Measurements from ENCODE around the gene LHFPL2. TPM values are rescaled to one million over a fixed set of nuclear protein-coding genes. Genes with fewer than 3 reads are reported as not detected.

Gene LHFPL2
- polyA plus RNA-seq, 1 donor from 2014 or later, result 9.1 TPM

DNA sequence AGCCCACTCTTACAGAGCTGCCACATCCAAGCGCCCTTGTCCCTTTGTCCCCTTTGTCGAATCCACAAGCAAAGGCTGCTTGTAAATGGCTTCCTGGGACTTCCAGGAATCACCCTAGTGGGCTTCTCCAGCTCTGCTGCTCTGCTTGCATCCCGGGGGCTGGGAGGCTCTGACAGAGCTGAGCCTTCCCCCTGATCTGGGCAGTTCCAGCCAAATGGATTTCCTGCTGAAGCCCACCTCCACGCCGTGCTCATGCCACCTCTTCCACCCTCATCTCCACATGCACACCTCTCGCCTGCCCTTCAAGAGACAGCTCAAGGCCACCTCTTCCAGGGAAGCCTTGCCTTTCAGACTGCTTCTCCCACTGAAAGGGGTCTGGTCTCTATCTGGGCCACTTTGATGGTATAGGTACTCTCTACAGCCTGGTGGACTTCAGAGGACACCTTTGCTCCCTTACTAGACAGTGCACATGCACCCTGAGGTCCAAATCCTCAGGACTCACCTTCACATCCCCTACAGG lies 106.2 kb downstream of the LHFPL2 start:
- Mint-ChIP-seq H3K4me1 (peaks cover 8 to 21% (median 20%) of the 10 kb centered on the region in 3 donors), H3K27me3 (peaks cover 2% of the 10 kb centered on the region), H3K4me3 (no peak overlapping the region), H3K36me3 (peaks cover 2% of the 10 kb centered on the region), H3K27ac (peak overlapping the region in 1 of 3 donors; percentile 74), H3K9me3 (no peaks in the 10 kb centered on the region)

DNA sequence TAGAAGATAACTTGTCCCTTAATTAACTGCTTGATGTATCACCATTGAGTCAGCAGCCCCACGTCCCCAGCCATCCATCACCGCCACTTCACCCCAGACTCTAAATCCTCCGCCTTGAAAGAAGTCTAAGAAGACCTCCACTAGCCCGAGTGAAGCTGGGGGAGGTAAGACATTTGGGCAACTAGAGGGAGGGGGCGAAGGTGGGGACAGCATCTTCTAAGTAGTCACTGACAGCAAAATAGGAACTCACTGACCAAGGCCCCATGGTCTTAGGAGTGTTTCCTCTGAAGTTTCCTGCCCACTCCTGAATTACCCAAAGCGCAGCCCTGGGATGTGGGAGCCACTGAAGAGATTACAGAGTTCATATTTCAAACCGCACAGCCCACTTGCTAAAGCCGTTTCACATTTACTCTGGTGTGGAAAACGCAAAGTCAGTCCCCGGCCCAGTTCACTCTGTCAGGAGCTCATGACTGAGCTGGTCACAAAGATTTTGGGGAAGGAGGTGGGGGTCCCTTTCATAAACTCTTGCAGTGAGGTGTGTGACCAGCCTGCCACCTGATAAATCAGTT lies 107.4 kb downstream of the LHFPL2 start:
- H3K36me3 Mint-ChIP-seq, result no peaks in the 10 kb centered on the region
- H3K27ac Mint-ChIP-seq, result peak overlapping the region in 1 of 3 donors; percentile 47
- H3K4me1 Mint-ChIP-seq, result peaks cover 8 to 19% (median 18%) of the 10 kb centered on the region in 3 donors

DNA sequence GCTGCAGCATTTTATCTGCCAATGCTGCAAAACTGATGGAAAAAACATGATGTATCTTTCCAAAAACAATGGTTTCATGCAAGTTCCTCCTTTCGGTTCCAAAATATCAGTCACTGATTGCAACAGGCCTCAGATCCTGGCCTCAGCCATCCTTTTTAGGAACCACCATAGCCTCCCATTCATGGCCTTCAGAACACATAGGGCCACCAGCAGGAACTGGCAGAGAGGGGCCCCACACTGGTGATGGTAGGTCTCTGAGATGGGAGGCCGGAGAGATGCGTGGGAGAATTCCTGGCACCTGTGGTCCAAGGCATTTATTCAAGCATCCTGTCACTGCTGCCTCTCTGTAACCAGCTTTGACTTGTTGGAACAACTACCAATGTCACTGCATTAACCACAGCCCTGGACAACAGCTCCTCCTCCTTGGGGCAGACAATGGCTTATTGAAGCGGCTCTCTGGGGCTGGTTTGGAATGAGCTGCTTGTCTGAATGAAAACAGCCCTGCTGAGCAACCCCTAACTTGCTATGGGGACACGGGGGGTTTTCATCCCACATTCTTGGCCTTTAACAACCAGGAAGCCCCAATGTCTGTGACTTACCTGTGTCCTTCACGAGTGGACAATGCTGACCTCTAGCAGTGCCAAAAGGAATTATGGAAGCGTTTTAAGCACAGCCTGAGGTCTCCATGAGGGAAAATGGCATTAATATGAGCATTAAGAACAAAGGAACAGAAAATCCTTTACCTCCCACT lies 108.1 kb downstream of the LHFPL2 start:
- H3K4me1 Mint-ChIP-seq, result peaks cover 8 to 19% (median 18%) of the 10 kb centered on the region in 3 donors
- H3K27ac Mint-ChIP-seq, result peak overlapping the region in 1 of 3 donors; percentile 43
- H3K4me3 Mint-ChIP-seq, result no peak overlapping the region
- H3K36me3 Mint-ChIP-seq, result no peaks in the 10 kb centered on the region
- no peaks in the 10 kb centered on the region for H3K9me3 Mint-ChIP-seq
- peaks cover 2% of the 10 kb centered on the region for H3K27me3 Mint-ChIP-seq

More for the DNA sequence above, 107.4 kb downstream of the LHFPL2 start:
- Mint-ChIP-seq H3K4me3 (no peak overlapping the region), H3K27me3 (peaks cover 2% of the 10 kb centered on the region), H3K9me3 (no peaks in the 10 kb centered on the region)

DNA sequence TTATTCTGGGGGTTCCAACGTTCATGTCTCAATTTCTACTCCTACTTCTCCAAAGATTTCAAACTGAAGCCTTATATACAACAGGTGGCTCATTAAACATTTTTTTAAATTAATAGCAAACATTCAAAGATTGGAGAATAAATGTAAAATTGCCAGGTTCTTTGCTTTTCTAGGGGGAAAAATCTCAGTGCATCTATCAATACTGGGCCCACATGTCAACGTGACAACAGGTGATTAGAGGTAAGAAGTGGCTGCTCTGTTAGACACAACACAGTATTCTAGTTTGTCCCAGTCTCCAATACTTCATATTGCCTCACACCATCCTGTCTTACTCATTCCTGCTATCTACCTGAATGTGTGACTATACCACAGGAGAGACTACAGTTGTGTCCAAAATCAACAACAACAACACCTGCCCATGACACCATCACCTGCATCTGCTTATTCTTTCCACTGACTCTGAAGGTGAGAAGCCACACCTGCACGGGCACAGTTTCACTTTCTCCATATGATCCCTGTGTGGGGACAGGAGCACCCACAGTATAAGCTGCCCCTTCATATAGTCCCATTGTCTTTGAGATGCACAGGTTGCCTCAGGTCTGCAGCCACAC lies 110.2 kb downstream of the LHFPL2 start:
- Mint-ChIP-seq H3K4me1 (peaks cover 7 to 15% (median 8%) of the 10 kb centered on the region in 3 donors), H3K27me3 (peaks cover 2% of the 10 kb centered on the region), H3K27ac (no peak overlapping the region), H3K36me3 (no peaks in the 10 kb centered on the region), H3K9me3 (no peaks in the 10 kb centered on the region), H3K4me3 (no peak overlapping the region)

DNA sequence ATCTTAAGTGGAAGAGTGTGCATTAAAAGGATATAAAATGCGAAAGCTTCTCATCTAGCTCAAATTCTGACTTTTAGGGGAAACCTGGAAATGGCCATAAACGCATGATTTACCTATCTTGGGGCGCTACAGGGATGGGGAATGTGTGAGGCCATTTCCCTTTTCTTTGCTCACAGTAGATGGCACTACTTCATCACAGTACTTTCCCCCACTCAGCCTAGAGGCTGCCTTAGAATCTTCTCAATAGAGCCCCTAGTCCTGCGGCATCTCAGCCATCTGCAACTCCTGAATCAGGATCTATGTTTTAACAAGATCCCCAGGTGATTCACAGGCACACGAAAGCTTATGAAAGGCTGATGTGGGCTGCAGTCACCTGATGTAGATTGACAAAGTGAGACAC lies 110.8 kb downstream of the LHFPL2 start:
- H3K9me3 Mint-ChIP-seq, result no peaks in the 10 kb centered on the region
- peaks cover 7 to 15% (median 8%) of the 10 kb centered on the region in 3 donors for H3K4me1 Mint-ChIP-seq
- no peaks in the 10 kb centered on the region for H3K36me3 Mint-ChIP-seq
- no peak overlapping the region for H3K4me3 Mint-ChIP-seq
- no peak overlapping the region for H3K27ac Mint-ChIP-seq
- H3K27me3 Mint-ChIP-seq, result peaks cover 2% of the 10 kb centered on the region

DNA sequence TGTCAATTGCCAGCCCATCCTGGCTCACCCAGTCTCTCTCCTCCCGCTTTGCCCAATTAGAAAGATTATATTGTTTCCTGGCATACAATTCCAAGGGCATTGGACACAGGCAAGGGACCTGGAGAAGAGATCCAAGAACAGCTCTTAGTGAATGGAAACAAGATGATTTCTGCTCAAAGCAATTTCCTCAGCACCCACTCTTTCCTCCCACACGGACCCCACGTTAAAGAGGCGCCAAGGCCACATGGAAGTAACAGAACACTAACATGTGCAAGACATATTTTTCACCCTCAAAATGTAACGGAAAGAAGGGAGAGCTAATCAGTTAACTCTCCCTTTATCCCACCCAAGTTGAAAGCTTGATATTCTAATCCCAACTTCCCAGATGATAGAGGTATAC lies 111.2 kb downstream of the LHFPL2 start:
- H3K27ac Mint-ChIP-seq, result peak overlapping the region in 1 of 3 donors; percentile 2
- no peaks in the 10 kb centered on the region for H3K9me3 Mint-ChIP-seq
- H3K36me3 Mint-ChIP-seq, result no peaks in the 10 kb centered on the region
- H3K4me3 Mint-ChIP-seq, result no peak overlapping the region
- H3K27me3 Mint-ChIP-seq, result peaks cover 2% of the 10 kb centered on the region
- H3K4me1 Mint-ChIP-seq, result peaks cover 7 to 15% (median 8%) of the 10 kb centered on the region in 3 donors

DNA sequence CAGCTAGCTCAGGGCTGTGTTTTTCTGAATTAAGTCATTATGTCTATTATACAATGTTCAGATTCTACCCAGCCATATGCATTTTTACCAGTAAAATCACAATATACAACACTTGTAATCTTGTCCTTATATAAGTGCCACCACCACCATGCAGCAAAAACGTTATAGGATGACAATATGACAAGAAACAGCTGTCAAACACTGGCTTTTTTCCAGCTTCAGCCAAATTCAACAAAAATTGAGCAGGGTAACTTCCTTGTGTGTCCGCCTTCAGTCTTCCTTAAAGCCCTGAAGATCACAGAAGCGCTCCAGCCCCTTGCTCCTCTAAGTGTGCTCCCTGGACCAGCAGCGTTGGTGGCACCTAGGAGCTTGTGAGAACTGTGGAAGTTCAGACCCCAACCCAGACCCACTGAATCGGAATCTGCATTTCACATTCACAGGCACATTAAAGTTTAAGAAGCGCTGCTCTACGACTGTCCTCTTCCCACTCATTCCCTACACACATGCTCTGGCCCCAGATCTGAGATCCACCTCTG lies 111.8 kb downstream of the LHFPL2 start:
- Mint-ChIP-seq H3K9me3 (no peaks in the 10 kb centered on the region), H3K4me1 (peaks cover 7 to 15% (median 8%) of the 10 kb centered on the region in 3 donors), H3K27ac (peak overlapping the region in 1 of 3 donors; percentile 46), H3K4me3 (no peak overlapping the region), H3K27me3 (peaks cover 2% of the 10 kb centered on the region), H3K36me3 (no peaks in the 10 kb centered on the region)

DNA sequence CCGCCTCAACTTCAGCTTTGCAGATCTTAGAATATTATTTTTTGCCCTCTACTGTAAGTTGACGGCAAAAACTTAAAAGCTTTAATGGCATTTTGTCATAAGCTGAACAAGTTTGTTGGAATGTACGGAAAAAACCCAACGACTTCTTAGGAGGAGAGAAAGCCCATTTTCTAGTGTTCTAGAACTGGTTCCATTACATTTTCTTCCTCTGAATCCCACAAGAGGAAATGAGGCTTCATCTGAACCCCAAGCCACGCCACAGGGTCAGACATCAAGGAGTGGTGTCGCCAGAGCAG lies 113.7 kb downstream of the LHFPL2 start:
- peaks cover 5 to 12% (median 7%) of the 10 kb centered on the region in 3 donors for H3K4me1 Mint-ChIP-seq
- no peak overlapping the region for H3K4me3 Mint-ChIP-seq
- no peak overlapping the region for H3K27ac Mint-ChIP-seq
- no peaks in the 10 kb centered on the region for H3K9me3 Mint-ChIP-seq
- peaks cover 2% of the 10 kb centered on the region for H3K27me3 Mint-ChIP-seq
- H3K36me3 Mint-ChIP-seq, result no peaks in the 10 kb centered on the region

DNA sequence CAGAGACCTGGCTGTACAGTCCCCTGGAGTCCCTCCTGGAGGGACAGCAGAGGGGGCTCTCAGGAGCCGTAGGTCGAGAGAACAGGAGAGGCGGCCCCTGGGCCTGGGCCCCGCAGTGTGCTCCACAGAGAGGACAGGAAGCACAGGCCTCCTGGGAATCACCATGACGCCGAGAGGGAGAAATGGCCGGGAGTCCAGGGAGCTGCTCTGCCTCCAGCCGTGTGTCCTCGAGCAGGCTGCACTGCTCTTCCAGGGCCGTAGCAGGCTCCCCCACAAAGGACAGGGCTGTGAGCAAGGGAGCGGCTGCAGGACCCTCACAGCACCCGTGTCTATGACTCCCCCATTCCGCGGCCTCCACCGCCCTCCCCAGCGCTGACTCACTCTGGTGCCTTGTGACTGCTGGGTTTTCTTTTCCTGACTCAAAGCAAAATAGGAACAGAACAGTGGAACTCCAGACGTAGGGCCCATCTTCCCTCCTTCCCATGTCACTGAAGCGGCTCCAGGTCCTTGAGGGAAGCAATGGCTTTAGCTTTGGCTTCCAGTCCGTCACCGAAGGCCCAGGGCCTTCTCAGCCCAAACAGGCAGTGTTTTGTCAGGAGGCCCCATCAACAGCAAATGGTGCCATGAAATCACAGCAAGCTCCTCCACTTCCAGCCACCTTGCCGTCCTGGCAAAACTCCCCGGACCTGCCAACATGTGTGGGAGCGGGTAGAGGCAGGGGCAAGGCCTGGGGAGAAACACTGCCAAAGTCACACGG lies 114.2 kb downstream of the LHFPL2 start:
- no peaks in the 10 kb centered on the region for H3K9me3 Mint-ChIP-seq
- H3K36me3 Mint-ChIP-seq, result no peaks in the 10 kb centered on the region
- no peak overlapping the region for H3K27ac Mint-ChIP-seq
- peaks cover 2% of the 10 kb centered on the region for H3K27me3 Mint-ChIP-seq
- peaks cover 3 to 12% (median 4%) of the 10 kb centered on the region in 3 donors for H3K4me1 Mint-ChIP-seq
- H3K4me3 Mint-ChIP-seq, result no peak overlapping the region

DNA sequence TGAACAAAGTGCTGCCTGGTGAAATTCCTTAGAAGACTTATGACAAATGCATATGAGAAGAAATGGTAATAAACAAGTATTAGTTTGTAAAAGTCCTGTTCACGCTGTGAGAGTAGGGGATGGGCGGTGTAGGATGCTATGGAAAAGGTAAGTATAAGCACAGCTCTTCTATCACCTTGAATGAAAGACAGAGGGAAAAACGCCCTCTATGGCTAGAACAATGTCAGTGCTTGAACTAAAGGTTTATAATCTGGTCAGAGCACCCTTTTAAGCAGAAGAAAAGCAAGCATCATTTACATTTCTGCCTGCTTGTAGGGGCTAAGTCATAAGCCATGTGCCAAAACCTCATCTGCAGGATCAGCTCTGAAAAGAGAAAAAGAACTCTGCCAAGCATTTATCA lies 115.2 kb downstream of the LHFPL2 start:
- H3K4me3 Mint-ChIP-seq, result no peak overlapping the region
- no peaks in the 10 kb centered on the region for H3K36me3 Mint-ChIP-seq
- no peaks in the 10 kb centered on the region for H3K9me3 Mint-ChIP-seq
- no peak overlapping the region for H3K27ac Mint-ChIP-seq
- H3K27me3 Mint-ChIP-seq, result peaks cover 2% of the 10 kb centered on the region
- peaks cover 3 to 6% (median 4%) of the 10 kb centered on the region in 3 donors for H3K4me1 Mint-ChIP-seq

DNA sequence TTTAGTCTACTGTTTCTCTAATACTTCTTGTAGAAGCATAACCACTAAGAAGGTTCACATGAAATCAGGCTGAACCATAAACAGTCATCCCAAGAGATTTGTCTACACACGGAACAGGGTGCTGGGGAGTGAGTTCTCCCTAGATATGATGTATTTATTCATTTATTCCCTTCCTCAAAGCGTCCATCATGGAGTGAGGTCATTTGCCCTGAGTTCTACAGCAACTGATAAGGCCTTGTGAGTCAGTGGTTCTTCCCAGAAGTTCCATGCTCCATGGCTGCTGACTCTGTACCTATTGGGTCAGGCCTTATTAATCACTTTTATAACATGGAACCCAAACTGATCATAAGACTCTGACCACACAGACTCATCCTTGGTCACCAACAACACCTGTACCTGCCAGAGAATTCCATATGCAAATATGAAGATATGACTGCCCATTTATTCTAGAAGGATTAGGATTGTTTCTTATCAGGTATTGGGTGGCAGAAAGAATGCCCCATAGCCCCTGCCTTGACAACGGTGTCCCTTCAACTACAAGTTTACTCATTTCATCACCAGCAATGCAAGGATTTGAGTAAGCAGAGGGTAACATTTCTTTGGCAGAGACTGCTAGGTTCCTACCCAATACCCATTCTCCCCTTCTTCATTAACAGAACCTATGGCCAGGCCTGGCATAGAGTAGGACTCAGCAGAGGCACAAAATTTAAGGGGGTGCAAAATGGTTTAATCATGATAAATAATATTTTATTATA lies 118.1 kb downstream of the LHFPL2 start:
- no peaks in the 10 kb centered on the region for H3K9me3 Mint-ChIP-seq

DNA sequence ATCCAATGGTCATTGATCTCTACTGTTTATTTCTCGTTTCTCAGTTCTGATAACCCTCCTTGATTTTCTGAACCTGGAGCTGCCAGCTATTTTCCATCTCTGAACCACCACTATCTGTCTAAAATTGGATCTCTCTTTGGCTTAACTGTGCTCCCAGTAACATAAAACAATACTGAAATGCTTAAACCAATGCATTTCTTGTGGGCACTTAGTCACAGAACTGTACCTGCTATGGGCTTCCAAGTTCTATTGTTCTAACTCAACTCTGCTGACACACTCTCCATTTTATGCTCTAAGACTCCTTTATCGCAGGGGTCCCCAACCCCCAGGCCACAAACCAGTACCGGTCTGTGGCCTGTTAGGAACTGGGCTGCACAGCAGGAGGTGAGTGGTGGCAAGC lies 120.6 kb downstream of the LHFPL2 start:
- Mint-ChIP-seq H3K9me3 (no peaks in the 10 kb centered on the region), H3K4me3 (no peak overlapping the region), H3K4me1 (peaks cover 6 to 8% (median 8%) of the 10 kb centered on the region in 3 donors), H3K27ac (no peak overlapping the region), H3K27me3 (no peaks in the 10 kb centered on the region), H3K36me3 (peaks cover 4% of the 10 kb centered on the region)

More for the DNA sequence above, 118.1 kb downstream of the LHFPL2 start:
- Mint-ChIP-seq H3K27ac (no peak overlapping the region), H3K27me3 (no peaks in the 10 kb centered on the region), H3K36me3 (peaks cover 4% of the 10 kb centered on the region), H3K4me3 (no peak overlapping the region), H3K4me1 (peaks cover 6 to 8% (median 7%) of the 10 kb centered on the region in 3 donors)

DNA sequence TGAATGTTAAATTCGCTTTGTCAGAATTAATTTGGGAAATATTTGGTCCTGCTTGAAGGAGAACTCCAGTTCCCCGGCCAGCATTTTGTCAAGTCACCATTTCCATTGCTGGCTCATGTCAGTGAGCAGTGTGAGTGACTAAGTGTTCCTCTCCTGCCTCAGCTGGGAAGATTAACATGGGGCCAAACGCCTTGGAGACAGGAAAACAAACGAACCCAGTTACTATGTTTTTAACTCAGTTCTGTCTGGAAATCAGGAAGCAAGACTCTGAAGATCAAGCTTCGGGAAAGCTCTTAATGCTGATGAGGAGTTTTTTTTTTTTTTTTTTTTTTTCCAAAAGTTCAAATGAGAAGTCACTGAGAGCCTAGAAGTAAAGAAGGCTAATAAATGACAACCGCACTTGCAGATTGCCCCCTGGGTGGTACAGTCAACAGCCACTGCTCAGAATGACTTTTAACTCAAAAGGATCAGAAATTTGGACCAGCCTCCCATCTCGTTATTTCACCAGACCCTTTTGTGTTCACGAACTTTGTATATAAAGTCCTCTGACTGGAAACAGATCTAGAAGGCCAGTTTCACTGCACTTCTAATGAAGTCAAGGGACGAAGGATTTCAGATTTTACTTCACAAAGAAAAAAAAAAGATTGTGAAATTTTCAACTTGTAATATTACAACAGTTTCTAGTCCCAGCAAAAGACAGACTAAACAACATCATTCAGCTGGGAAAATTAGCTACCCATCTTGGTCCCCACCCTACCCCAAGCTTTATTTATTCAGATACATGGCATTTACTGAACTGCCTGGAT lies 121.3 kb downstream of the LHFPL2 start:
- H3K36me3 Mint-ChIP-seq, result peaks cover 4% of the 10 kb centered on the region
- no peaks in the 10 kb centered on the region for H3K27me3 Mint-ChIP-seq
- no peaks in the 10 kb centered on the region for H3K9me3 Mint-ChIP-seq
- H3K27ac Mint-ChIP-seq, result no peak overlapping the region
- H3K4me3 Mint-ChIP-seq, result no peak overlapping the region
- H3K4me1 Mint-ChIP-seq, result peaks cover 6 to 8% (median 8%) of the 10 kb centered on the region in 3 donors
